ENCODE results near the gene DTX4. TPM values are rescaled to one million over a fixed set of nuclear protein-coding genes. Genes with fewer than 3 reads are reported as not detected.

The DTX4 gene
- total RNA-seq, 1 donor from 2014 or later, result 0.36 TPM

DNA sequence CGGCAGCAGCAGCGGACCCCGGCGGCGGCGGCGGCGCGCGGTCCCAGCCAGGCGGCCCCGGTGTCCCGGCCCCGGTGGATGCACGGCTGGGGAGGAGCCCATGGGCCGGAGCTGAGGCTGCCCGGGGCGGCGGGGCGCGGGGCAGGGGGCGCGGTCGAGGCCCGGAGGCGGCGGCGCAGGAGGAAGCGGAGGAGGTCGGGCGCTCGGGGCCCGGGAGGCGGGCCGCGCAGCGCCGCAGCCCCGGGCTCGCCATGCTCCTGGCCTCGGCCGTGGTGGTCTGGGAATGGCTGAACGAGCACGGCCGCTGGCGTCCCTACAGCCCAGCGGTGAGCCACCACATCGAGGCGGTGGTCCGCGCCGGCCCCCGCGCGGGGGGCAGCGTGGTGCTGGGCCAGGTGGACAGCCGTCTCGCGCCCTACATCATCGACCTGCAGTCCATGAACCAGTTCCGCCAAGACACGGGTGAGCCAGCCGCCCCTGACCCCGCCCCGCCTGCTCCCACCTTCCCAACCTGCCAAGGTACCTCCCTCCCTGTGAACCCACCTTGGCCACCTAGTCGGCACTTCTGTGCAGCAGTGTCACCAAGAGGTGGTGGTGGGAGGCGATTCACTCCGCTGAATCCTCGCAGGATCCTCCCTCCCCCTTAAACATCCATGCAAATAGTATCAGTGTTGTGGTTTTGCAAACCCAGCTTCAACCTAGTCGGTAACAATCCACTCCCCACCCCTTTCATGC is 580 bp downstream of the DTX4 start:
- intact Hi-C loops (cut with micrococcal nuclease), result loop anchor here (1.0 to 10.0 kb wide), 3 partner anchors 112 to 492 kb away; partner anchors contain the start of gene PATL1

DNA sequence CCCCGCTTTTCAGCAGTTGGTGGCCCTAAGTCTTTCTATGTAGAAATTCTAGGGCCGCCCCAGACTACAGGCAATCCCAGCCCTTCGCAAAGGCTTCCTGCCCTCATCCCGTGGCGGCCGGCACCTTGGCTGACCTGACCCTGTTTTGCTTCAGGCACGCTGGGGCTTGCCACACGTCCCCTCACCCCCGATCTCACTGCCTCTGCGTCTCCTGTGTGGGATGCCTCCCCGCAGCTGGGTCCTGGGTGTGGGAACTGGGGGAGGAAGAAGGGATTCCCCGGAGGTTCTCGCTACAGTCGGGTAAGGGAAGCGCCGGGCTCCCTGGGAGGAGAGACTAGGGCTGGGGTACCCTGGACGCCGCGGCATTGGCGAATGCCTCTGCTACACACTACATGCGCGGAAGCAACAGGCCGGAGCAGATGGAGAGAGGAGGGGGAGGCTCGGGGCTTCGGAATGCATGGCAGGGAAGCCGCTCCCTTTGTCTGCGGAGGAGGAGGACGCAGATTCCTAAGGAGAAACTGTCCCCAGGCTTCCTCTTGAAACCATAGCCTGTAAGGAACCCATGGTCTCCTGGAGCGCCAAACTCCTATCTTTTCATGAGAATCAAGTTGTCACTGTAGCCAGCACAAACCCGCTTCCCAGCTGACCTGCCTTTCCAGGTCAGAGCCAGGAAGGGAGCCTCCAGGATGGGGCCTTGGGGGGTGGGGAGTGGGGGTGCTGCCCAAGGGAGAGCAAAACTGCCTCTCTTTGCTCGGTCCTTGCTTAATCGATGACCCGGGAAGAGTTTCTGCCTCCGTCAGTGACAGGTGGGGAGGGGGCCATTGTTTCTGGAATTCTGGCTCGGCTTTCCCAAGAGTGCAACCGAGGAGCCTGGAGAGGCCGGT is 1.4 kb downstream of the DTX4 start:
- intact Hi-C loops (cut with micrococcal nuclease), result loop anchor here (10.0 kb wide), 2 partner anchors 381 to 491 kb away; partner anchors contain the start of gene PATL1

DNA sequence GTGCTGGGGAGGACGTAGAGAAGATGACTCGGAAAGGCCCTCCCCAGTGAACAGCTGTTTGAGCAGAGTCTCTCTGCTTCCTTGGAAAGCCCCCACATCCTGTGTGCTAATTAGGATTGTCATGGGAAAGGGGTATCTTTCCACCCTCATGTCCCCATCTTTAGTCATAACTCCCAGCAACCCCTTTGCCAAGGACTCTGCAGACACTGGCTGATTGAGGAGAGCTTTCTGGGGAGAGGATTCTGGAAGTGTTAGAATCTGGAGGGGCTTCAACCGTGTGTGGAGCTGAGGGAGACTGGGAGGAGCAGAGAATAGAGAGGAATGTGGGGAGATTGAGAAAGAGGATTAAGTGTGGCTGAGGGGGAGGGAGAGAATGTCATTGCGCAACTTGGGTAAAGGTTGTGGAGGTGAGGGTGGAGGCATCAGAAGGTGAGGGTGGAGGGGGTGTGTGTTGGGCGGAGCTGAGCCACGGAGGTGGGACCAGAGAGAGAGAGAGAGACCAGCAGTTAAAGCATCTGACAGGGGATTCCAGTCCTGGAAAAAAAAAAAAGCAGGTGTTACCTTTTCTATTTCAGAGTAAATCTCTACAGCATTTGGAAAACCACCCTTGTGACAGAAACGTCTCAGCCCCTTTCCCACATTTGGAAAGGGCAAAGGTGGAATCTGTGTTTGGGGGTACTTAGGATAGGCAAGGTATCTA is 2.2 kb downstream of the DTX4 start:
- intact Hi-C loops (cut with micrococcal nuclease), result loop anchor here (10.0 kb wide), 2 partner anchors 381 to 491 kb away; partner anchors contain the start of gene PATL1

DNA sequence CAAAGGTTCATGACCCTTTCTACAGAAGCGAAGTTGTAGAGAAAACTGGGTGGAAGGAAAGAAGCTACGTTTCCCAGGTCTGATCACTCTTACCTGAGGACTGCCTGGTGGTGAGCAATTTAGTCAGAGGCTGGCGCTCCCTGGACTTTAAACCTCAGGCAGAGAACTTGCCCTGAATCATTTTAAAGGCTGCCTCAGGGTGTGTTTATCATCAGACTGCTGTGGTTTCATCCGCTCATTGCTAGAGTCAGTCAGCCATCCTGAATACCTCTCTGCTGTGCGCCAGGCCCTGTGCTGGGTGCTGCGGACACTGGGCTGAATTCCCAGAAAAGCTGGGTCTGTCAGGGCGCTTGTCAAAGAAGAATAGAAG is 2.7 kb downstream of the DTX4 start:
- intact Hi-C loops (cut with micrococcal nuclease), result loop anchor here (10.0 kb wide), 2 partner anchors 380 to 490 kb away; partner anchors contain the start of gene PATL1

DNA sequence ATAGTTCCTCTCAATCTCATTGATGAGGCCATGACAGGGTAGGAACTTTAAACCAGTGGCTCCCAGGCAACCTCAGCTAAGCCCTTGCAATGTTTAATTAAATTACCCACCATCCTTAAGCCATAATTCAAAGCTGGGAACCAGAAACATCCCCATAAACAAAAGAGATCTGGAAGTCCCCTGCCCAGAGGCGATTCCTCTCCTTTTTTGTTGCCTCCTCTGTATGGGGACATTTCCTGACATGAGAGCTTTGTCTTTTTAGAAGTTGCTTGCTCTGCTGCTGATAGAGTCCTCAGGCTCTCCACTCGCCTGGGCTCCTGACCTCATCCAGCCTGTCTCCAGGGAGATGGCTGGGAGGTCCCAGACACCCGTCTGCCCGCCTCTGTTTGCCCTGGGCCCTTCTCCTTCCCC is 3.2 kb downstream of the DTX4 start:
- intact Hi-C loops (cut with micrococcal nuclease), result loop anchor here (10.0 kb wide), 2 partner anchors 380 to 490 kb away; partner anchors contain the start of gene PATL1

DNA sequence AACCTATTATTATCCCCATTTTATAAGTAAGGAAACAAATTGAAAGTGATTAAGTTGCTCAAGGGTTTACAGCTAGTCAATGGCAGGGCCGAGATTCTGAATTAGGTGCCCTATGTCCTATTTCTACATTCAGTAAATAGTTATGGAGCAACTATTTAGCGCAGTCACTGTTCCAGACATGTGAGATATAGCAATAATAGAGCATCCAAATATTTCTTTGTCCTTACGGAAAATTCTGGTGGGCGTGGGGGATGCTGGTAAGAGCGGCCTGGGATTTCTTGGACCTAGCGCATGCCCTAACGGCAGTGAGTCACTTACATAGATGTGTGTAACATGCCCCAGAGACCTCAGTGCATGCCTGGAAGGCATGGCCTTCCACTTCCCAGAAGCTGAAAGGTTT is 4.4 kb downstream of the DTX4 start:
- intact Hi-C loops (cut with micrococcal nuclease), result loop anchor here (10.0 kb wide), 2 partner anchors 378 to 488 kb away; partner anchors contain the start of gene PATL1

DNA sequence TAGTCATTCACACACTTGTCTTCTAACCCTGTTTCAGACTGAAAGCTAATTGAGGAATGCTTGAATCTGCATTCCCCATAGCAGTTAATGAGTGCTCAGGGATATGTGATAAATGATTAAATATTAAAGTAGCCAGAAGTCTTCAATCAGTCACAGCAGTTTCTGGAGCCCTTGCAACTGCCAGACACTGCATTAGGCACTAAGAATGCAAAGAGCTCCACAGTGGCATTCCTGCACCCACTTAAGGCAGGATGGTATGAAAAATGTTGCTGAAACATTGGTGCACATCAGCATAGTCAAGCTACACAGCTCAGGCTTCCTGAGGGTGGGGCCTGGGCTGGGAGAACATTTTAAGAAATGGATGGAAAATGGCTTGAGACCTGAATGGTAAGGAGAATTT is 6.5 kb downstream of the DTX4 start:
- intact Hi-C loops (cut with micrococcal nuclease), result loop anchor here (10.0 kb wide), 2 partner anchors 376 to 486 kb away; partner anchors contain the start of gene PATL1

DNA sequence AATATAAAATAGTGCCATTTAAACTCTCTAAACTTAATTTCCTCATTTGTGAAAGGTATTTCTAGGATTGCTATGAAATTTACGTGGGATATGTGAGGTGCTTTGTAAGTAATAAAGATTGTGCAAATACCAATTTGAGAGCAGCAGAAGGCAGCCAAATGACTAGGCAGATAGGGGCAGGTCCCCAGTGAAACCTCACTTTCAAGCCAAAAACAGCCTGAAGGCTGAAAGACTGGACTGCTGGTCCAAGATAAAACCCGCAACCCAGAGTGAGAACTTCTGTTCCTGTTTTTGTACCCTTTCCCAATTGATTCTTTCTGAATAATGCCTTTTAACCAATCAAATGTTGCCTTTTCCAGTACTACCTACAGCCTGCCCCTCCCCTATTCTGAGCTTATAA is 7.2 kb downstream of the DTX4 start:
- intact Hi-C loops (cut with micrococcal nuclease), result loop anchor here (10.0 kb wide), 2 partner anchors 376 to 486 kb away; partner anchors contain the start of gene PATL1

DNA sequence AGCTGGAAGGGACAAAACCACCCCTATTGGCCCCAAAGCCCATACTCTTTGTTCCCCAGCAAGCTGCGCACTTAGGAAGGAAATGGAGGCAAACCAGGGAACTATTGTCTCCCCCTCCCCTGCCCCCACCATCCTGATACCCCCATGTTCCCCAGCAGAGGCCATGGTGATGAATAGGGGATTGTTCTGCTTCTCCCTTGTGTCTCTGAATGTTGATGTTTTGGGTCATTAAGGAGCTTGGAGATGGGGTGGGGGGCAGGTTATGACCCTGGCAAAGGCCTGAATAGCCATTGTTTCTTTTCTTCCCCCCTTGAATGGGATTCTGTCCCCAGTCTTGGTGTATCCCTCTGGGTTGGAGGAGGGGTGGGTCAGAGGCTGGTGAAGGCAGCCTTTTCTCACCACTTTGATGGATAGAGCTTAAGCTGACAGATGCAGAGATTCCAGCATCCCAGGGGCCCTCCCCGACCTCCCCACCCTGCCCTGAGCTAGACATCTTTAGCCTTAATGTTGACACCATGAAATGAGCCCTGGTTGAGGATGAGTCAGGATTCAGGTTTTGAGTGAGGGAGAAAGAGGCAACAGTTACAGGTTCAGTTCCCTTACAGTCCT is 8.3 kb downstream of the DTX4 start:
- intact Hi-C loops (cut with micrococcal nuclease), result no loop called here

DNA sequence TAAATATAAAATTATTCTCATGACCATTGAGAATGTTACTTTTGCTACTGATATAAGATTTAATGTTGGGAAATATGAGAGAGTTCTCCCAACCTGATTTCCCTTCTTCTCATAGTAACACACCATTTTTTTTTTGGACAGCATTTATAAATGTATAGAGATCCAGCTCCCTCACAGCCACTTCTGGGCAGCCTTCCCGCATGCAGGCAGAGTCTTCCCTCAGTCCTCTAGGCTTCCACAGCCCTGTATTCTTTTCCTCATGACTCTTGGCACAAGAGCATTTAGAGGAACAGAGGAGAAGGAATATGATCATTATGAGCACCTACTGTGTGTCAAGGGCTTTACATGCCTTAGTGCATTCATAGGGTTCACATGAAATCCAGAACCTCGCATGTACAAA is 9.0 kb downstream of the DTX4 start:
- intact Hi-C loops (cut with micrococcal nuclease), result no loop called here

DNA sequence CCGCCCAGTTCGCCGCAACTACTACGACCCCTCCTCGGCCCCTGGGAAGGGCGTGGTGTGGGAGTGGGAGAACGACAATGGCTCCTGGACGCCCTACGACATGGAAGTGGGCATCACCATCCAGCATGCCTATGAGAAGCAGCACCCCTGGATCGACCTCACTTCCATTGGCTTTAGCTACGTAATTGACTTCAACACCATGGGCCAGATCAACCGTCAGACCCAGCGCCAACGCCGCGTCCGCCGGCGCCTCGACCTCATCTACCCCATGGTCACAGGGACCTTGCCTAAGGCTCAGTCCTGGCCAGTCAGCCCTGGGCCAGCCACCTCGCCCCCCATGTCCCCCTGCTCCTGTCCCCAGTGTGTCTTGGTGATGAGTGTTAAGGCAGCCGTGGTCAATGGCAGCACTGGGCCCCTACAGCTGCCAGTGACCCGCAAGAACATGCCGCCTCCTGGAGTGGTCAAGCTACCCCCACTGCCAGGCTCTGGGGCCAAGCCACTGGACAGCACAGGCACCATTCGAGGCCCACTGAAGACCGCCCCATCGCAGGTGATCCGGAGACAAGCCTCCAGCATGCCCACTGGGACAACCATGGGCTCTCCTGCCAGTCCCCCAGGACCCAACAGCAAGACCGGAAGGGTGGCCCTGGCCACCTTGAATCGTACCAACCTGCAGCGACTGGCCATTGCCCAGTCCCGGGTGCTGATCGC is 10.0 kb downstream of the DTX4 start:
- intact Hi-C loops (cut with micrococcal nuclease), result no loop called here

DNA sequence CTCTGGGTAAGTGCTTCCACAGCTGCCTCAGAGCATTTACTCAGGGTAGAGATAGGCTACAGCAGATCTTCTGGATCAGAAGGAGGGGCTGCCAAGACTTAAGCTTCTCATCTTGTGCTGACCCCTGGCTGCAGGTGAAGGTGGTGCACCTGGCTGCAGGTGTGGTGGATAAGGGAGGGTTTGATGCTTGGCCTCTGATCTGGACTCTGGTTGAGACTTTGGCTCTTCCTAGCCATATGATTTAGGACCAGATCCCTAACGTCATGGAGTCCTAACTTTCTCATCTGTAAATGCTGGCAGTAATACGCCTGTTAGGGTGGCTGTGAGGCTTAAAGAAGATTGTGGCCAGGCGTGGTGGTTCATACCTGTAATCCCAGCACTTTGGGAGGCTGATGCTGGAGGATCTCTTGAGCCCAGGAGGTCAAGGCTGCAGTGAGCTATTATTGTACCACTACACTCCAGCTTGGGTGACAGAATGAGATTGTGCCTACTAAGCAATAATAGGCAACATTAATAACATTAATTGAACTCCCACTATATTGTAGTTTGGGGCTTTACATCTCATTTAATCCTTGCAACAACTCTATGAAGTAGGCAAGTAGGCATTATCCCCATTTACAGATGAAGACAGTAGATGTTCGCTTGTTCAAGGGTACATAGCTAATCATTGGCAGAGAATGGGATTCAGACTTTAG is 10.7 kb downstream of the DTX4 start:
- intact Hi-C loops (cut with micrococcal nuclease), result no loop called here

DNA sequence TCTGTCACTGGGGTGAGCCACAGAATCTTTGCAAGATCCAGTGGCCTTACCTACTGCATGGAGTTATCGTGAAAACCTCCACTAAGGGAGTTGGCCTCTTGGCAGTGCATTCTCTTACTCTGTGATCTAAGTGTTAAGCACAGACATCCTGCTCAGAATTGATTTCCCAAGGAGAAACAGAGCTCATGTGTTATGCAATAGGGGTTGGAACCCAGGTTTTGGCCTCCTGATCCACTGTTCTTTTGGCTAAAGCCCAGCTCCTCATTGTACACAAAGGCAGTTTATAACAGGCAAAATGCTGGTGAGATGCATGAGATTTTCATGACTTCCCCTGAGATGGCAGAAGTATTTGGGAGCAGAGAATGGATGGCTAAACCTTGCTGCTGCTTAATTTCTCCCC is 11.8 kb downstream of the DTX4 start:
- intact Hi-C loops (cut with micrococcal nuclease), result no loop called here

DNA sequence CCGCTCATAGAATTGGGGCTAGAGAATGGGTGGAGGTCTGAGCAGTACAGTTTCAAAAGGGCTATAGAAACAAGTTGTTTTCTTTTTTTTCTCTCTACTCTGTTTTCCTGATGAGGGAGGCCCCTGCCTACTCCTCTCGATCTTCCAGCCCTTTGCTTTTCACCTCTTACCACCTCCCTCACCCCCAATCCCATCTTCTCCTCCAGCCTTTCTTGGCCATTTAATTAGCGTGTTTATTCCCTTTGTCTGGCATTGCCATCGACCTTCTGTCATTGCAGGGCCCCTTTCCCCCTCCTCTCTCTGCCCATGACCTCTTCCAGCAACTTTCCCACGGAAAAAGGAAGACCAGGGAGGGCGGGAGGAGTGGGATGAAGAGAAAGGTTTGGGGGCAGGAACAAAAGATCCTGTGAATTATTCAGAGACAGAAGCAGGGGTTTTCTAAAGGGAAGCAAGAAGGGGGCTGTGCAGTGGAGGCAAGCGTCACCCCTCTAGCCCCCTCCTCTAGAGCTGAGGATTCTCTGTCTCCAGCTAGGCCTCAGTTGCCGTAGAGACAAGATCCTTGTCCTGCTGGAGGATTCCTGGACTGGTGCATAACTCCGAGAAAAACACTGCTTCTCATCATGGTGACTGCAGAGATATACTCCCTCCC is 12.9 kb downstream of the DTX4 start:
- intact Hi-C loops (cut with micrococcal nuclease), result no loop called here

DNA sequence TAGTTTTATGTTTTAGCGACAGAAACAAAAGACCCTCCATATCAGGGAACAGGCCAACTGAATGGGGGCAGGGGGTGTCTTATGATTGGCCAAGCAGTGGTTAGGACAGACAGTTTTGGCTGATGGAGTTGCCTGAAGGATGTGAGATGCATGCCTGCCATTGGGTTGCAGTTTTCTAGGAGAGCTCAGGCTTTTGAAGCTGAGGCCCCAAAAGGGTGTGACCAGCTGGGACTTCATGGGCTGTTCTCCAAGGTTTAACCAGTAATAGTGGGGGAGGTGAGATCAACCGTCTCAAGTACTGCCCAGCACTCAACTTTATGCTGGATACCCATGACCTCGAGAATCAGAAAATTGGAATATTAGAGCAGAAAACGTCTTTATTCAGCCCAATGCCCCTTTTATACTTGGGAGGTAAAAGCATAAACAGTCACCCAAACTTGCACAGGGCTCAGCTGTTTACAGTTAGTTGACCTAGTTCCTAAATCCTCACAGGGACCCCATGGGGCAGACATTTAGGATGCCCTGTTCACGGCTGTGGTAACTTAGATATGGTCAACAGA is 13.5 kb downstream of the DTX4 start:
- intact Hi-C loops (cut with micrococcal nuclease), result no loop called here

DNA sequence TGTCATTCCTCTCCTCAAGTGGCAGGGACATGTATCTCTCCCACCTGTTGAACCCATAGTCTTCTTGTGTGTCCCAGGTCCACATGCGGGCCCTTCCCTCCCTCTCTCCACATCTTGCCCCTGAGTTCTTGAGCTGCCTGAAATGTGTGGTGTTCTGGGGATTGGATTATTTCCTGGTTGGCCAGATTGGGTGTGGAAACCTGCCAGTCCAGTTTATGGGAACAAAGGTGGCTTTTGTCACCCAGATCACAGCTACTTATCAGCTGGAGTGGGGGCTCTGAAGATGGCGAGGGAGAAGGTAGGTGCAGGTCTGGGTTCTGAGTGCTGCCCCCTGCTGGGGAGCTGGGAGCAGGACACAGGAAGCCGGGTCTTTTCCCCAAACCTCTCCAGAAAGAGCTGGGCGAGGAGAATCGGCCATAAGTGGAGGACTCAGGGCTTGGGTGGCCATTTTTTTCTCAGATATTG is 14.2 kb downstream of the DTX4 start:
- intact Hi-C loops (cut with micrococcal nuclease), result loop anchor here (1.0 kb wide), 1 partner anchor 15 kb away; no protein-coding TSS in a partner anchor

DNA sequence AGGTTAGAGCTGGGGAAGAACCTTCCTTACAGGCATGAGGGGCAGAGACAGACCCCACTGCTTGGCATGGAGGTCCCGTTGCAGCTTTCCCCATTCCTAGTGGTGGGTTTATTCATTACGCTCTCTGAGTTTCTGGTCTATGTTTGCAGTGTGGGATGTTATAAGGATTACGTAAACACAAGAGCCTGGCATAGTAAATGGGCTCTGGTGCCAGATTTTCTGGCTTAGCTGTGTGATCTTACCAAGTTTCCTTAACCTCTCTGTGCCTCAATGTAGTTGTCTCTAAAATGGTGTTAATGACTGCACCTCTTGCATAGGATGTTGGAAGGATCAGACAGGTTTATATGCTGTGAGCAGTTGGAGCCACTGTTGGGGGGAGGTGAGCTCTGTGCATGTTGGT is 15.1 kb downstream of the DTX4 start:
- intact Hi-C loops (cut with micrococcal nuclease), result no loop called here

DNA sequence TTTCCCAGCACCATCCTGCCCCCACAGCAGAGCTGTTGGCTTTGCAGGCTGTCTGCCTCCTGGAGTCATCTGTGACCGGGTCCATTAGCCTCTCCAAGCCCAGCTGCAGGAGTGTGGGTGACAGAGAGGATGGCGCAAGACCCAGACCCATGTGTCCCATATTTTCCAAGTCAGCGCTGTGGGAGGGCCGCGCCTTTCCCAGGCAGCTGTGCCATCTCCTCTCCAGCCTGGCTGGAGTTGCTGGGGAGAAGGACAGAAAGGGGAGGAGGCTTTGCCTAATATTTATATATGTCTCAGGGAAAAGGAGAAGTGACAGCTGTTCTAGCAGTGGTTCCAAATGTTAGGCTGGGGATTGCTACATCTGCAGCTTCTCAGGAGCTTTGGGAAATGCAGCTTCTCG is 15.7 kb downstream of the DTX4 start:
- intact Hi-C loops (cut with micrococcal nuclease), result no loop called here

DNA sequence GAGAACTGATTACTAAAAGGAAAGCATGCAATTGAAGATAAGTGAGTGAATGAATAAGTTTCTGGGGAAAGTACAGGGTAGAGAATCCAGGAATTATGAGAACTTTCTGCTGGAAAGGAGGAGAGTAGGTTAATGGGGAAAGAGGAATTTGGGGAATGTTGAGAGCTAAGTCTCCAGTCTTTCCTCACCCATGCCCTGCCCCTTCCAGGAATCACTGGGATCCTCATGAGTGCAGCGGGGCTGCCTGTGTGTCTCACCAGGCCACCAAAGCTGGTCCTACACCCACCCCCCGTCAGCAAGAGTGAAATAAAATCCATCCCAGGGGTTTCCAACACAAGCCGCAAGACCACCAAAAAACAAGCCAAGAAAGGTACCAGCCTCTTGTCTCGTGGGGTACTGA is 17.0 kb downstream of the DTX4 start:
- intact Hi-C loops (cut with micrococcal nuclease), result no loop called here
